GM10248 (cell line): ENCODE measurements around the gene HOXC4.

Source experiments
- CTCF ChIA-PET: fragments of 300-600 bp; sonication (Branson Sonifier 250); formaldehyde crosslinking; extraction: SDS; loops from one replicate; lab custom pipeline; 2021; ENCODE audit warnings: antibody characterized with exemption; lab: Yijun Ruan, JAX
- POLR2A ChIA-PET: fragments of 350-650 bp; sonication (Branson Sonifier 250); formaldehyde crosslinking; extraction: SDS; loops from one replicate; lab custom pipeline; 2020; ENCODE audit warnings: antibody characterized with exemption; lab: Yijun Ruan, JAX
- DNase-seq: peaks from one replicate; pipeline ENCODE4 v3.0.0; 2012; ENCODE audit errors: extremely low spot score
- TF ChIP-seq, protein P1 (sequence below): IDR thresholded peaks from 2 replicates; pipeline ENCODE4 v1.5.1; 2012; ENCODE audit warnings: mild to moderate bottlenecking, low read depth; ENCODE audit errors: extremely low read depth, missing control alignments, control extremely low read depth

The HOXC4 gene

GRCh38 chr12:54049108-54049507 lies 4.5 kb upstream of the HOXC4 start:
- POLR2A ChIA-PET = no interaction called here
- no peak for DNase-seq
- CTCF ChIA-PET = interaction anchor here (1.2 kb wide), 1 partner anchor 17 kb away, joined by 6 read pairs; the partner anchor contains the start of gene HOXC5
- TF ChIP-seq, protein P1, sequence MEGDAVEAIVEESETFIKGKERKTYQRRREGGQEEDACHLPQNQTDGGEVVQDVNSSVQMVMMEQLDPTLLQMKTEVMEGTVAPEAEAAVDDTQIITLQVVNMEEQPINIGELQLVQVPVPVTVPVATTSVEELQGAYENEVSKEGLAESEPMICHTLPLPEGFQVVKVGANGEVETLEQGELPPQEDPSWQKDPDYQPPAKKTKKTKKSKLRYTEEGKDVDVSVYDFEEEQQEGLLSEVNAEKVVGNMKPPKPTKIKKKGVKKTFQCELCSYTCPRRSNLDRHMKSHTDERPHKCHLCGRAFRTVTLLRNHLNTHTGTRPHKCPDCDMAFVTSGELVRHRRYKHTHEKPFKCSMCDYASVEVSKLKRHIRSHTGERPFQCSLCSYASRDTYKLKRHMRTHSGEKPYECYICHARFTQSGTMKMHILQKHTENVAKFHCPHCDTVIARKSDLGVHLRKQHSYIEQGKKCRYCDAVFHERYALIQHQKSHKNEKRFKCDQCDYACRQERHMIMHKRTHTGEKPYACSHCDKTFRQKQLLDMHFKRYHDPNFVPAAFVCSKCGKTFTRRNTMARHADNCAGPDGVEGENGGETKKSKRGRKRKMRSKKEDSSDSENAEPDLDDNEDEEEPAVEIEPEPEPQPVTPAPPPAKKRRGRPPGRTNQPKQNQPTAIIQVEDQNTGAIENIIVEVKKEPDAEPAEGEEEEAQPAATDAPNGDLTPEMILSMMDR = no peak

GRCh38 chr12:54050482-54050810 lies 3.2 kb upstream of the HOXC4 start:
- CTCF ChIA-PET = interaction anchor here (0.7 to 4.3 kb wide), 10 partner anchors 9 to 164 kb away, joined by 3 to 30 read pairs (median 4); partner anchors contain the start of genes HOXC10 and HOXC5
- POLR2A ChIA-PET = interaction anchor here (0.5 kb wide), 1 partner anchor 152 kb away, joined by 4 read pairs; no protein-coding TSS in a partner anchor
- no peak for DNase-seq
- TF ChIP-seq, protein P1 = no peak

- DNase-seq = no peak
- CTCF ChIA-PET = interaction anchor here (0.7 to 4.3 kb wide), 10 partner anchors 8 to 163 kb away, joined by 3 to 30 read pairs (median 5); partner anchors contain the start of genes HOXC10 and HOXC5
- TF ChIP-seq, protein P1 = no peak
Observed at GRCh38 chr12:54051026-54051842, 2.4 kb upstream of the HOXC4 start.

DNA sequence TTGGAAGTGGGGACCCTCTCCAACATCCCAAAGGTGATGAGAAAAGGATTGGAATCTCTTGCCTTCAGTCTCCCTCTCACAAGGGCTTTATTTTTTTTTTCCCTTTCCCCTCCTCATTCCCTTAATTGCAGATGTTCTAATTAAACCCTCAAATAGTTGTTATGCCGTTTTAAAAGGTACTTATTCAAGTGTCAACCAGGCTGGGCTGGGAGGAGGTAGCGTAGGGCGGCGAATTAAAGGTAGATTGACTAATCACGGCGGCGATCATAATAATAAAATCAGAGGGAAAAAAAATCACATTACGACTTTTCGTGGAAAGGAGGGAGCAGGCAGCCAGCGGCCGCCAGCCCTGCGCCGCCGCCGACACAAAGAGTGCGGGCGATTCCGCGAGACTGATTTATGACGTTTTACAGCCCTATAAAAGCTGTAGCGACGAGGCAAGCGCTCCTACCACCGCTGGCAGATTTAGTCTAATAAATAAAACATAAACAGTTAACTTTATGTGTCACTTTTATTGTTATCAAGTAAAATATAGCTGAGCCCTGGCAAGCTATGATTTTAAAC lies 1.7 kb upstream of the HOXC4 start:
- POLR2A ChIA-PET = no interaction called here
- TF ChIP-seq, protein P1 = no peak
- no peak for DNase-seq
- CTCF ChIA-PET = interaction anchor here (0.7 to 4.3 kb wide), 13 partner anchors 13 to 164 kb away, joined by 3 to 30 read pairs (median 5); partner anchors contain the start of genes HOXC10 and HOXC5

More at GRCh38 chr12:54051026-54051842, 2.4 kb upstream of the HOXC4 start:
- POLR2A ChIA-PET = interaction anchor here (0.5 kb wide), 1 partner anchor 152 kb away, joined by 4 read pairs; no protein-coding TSS in a partner anchor

- POLR2A ChIA-PET = no interaction called here
- CTCF ChIA-PET = interaction anchor here (0.7 to 4.3 kb wide), 15 partner anchors 14 to 163 kb away, joined by 3 to 30 read pairs (median 5); partner anchors contain the start of genes HOXC10 and HOXC5
- TF ChIP-seq, protein P1 = no peak
- DNase-seq = no peak
Observed at GRCh38 chr12:54052438-54053002, 1.1 kb upstream of the HOXC4 start.
